Endothelial cell of umbilical vein (primary cell): ENCODE measurements around the gene LPAR1. TPM values are rescaled to one million over a fixed set of nuclear protein-coding genes. Genes with fewer than 3 reads are reported as not detected.

Source experiments
- BruUV-seq: library from RNA; stranded (reverse); fragments of 400-500 nt; replicated peaks from 2 replicates; lab custom pipeline; 2021; lab: Mats Ljungman, UMichigan
- CTCF ChIA-PET: fragments of 300-600, 350-600 bp; sonication (Branson Sonifier 250); formaldehyde crosslinking; loops from one replicate; lab custom pipeline; 2021; ENCODE audit warnings: antibody characterized with exemption, inconsistent platforms; lab: Charles Lee
- POLR2A ChIA-PET: fragments of 300-600, 350-600 bp; sonication (Branson Sonifier 250); formaldehyde crosslinking; loops from one replicate; lab custom pipeline; 2021; ENCODE audit warnings: antibody characterized with exemption, inconsistent platforms; lab: Charles Lee
- DNase-seq: peaks from one replicate; pipeline ENCODE4 v3.0.0-alpha.2; 2011; ENCODE audit warnings: low read depth, low spot score
- FAIRE-seq: peaks from 2 replicates; lab custom pipeline; 2011; peaks lifted over from hg19 to GRCh38; lab: Jason Lieb, UNC
- H2AFZ ChIP-seq: 2 replicates; pipeline ENCODE4 v1.6.0; 2012; ENCODE audit warnings: low read depth, low read length, control low read depth, inconsistent platforms
- H3K27ac ChIP-seq: 2 replicates; pipeline ENCODE4 v1.5.1; 2011; ENCODE audit warnings: low read depth, mild to moderate bottlenecking, control low read depth, low read length, moderate library complexity; ENCODE audit not compliant: insufficient read depth
- H3K27me3 ChIP-seq, 2 experiments: 2 replicates each; pipeline versions ENCODE4 v1.6.0 to v1.6.1; 2011; ENCODE audit warnings: low read length in 2 of 2, mixed read lengths in 1 of 2; ENCODE audit not compliant: control insufficient read depth in 2 of 2, insufficient read depth in 2 of 2
- H3K36me3 ChIP-seq, 2 experiments: 2 replicates in 1 of 2; 3 replicates in 1 of 2; pipeline ENCODE4 v1.5.1; 2011; ENCODE audit warnings: low read length in 2 of 2, mild to moderate bottlenecking in 1 of 2, moderate library complexity in 1 of 2; ENCODE audit not compliant: control insufficient read depth in 2 of 2, insufficient read depth in 2 of 2; ENCODE audit errors: extremely low read depth in 1 of 2
- H3K4me1 ChIP-seq: 3 replicates; pipeline ENCODE4 v1.5.1; 2011; ENCODE audit warnings: mild to moderate bottlenecking, low read length; ENCODE audit not compliant: control insufficient read depth, insufficient read depth; ENCODE audit errors: extremely low read depth
- H3K4me2 ChIP-seq: 2 replicates; pipeline ENCODE4 v1.6.1; 2011; ENCODE audit warnings: low read length, control low read depth, mixed read lengths; ENCODE audit not compliant: insufficient read depth
- H3K4me3 ChIP-seq, 3 experiments: fragments of 200-600 bp in 1 of 3; sonication (generic), shearing (Covaris generic) in 1 of 3; replicated peaks in 1 of 3; 2 replicates each; pipeline ENCODE4 v1.5.1; 2011 to 2016; ENCODE audit warnings: control low read depth in 3 of 3, low read length in 3 of 3, mild to moderate bottlenecking in 2 of 3, inconsistent platforms in 1 of 3, low read depth in 1 of 3, moderate library complexity in 1 of 3; ENCODE audit not compliant: insufficient read depth in 1 of 3
- H3K79me2 ChIP-seq: 2 replicates; pipeline ENCODE4 v1.6.0; 2012; ENCODE audit warnings: low read length, inconsistent platforms; ENCODE audit not compliant: control insufficient read depth, insufficient read depth
- H3K9ac ChIP-seq: replicated peaks from 2 replicates; pipeline ENCODE3; 2011; ENCODE audit warnings: low read length, control low read depth; ENCODE audit not compliant: insufficient read depth; ENCODE audit errors: extremely low read depth
- H3K9me1 ChIP-seq: replicated peaks from 3 replicates; pipeline ENCODE4 v1.6.0; 2011; ENCODE audit warnings: mild to moderate bottlenecking, low read length; ENCODE audit not compliant: control insufficient read depth, insufficient read depth; ENCODE audit errors: extremely low read depth
- H3K9me3 ChIP-seq: replicated peaks from 2 replicates; pipeline ENCODE4 v1.5.1; 2012; ENCODE audit warnings: low read length, inconsistent platforms; ENCODE audit not compliant: control insufficient read depth, insufficient read depth
- H4K20me1 ChIP-seq: replicated peaks from 2 replicates; pipeline ENCODE3; 2011; ENCODE audit warnings: mild to moderate bottlenecking, low read length; ENCODE audit not compliant: control insufficient read depth, insufficient read depth; ENCODE audit errors: extremely low read depth
- EZH2 ChIP-seq: IDR thresholded peaks from 2 replicates; pipeline ENCODE4 v1.6.1; 2012; ENCODE audit warnings: borderline replicate concordance, low read depth, mild to moderate bottlenecking, moderate library complexity, low read length, inconsistent platforms; ENCODE audit not compliant: severe bottlenecking
- FOS ChIP-seq: IDR thresholded peaks from 2 replicates; pipeline ENCODE4 v1.6.1; 2011; ENCODE audit warnings: mild to moderate bottlenecking, low read length, moderate library complexity, borderline replicate concordance; ENCODE audit not compliant: insufficient read depth
- GATA2 ChIP-seq: IDR thresholded peaks from 2 replicates; pipeline ENCODE4 v1.7.0; 2011; ENCODE audit warnings: low read depth, mild to moderate bottlenecking, moderate library complexity, mixed read lengths, low read length; ENCODE audit not compliant: insufficient read length, insufficient read depth
- JUN ChIP-seq: IDR thresholded peaks from 2 replicates; pipeline ENCODE4 v1.6.1; 2011; ENCODE audit warnings: borderline replicate concordance, low read depth; ENCODE audit not compliant: insufficient read length, insufficient read depth
- MYC ChIP-seq: IDR thresholded peaks from one replicate; pipeline ENCODE4 v1.6.1; 2011; ENCODE audit warnings: mild to moderate bottlenecking, low read depth, low read length
- POLR2A ChIP-seq: IDR thresholded peaks from 2 replicates; pipeline ENCODE4 v1.6.1; 2012; ENCODE audit warnings: low read depth, mild to moderate bottlenecking, control low read depth, low read length
- POLR2AphosphoS5 ChIP-seq: IDR thresholded peaks from 2 replicates; pipeline ENCODE4 v1.6.1; 2012; ENCODE audit warnings: low read depth, mild to moderate bottlenecking, control low read depth, low read length, moderate library complexity; ENCODE audit not compliant: insufficient read depth
- dilution Hi-C: fragments of 300-500 bp; cut with MboI; formaldehyde crosslinking; loops from one replicate; pipeline ENCODE4 v1.15.0; 2019; ENCODE audit warnings: low sequenced_read_pairs; ENCODE audit not compliant: extremely low pct_ligation_motif_present
- intact Hi-C: fragments of 100-400 bp; cut with micrococcal nuclease; formaldehyde crosslinking; loops from one replicate; pipeline ENCODE4 v1.10.0; 2022
- polyA plus RNA-seq, 4 experiments: library from polyadenylated mRNA; depleted of rRNA in 3 of 4; stranded (reverse) in 3 of 4; unstranded in 1 of 4; fragments of >200 nt; gene quantifications; 2 replicates each; pipeline versions ENCODE4 v1.2.1 to v1.2.3, GENCODE V29; 2011 to 2012; ENCODE audit warnings: missing spikeins in 1 of 4
- total RNA-seq: library from RNA; stranded (reverse); gene quantifications from 2 replicates; pipeline ENCODE4 v1.2.3, GENCODE V29; 2021
- TF ChIP-seq, protein P1 (sequence below), 2 donors: IDR thresholded peaks; 1 replicate in 1 of 2; 2 replicates in 1 of 2; pipeline ENCODE4 v1.5.1; 2011; ENCODE audit warnings: low read length in 2 of 2, mild to moderate bottlenecking in 2 of 2, moderate library complexity in 2 of 2, control low read depth in 1 of 2, inconsistent platforms in 1 of 2, low read depth in 1 of 2; ENCODE audit not compliant: insufficient read depth in 1 of 2; ENCODE audit errors: extremely low read depth in 1 of 2
- TF ChIP-seq, protein P2 (sequence below): IDR thresholded peaks from 2 replicates; pipeline ENCODE4 v1.6.1; 2011; ENCODE audit not compliant: insufficient read depth, insufficient read length

LPAR1 gene
- total and polyA plus RNA-seq, 2 donors (not counting 3 experiments of a cell fraction or from before 2014, with no cell fraction given) = 0.88 to 3.0 TPM

DNA sequence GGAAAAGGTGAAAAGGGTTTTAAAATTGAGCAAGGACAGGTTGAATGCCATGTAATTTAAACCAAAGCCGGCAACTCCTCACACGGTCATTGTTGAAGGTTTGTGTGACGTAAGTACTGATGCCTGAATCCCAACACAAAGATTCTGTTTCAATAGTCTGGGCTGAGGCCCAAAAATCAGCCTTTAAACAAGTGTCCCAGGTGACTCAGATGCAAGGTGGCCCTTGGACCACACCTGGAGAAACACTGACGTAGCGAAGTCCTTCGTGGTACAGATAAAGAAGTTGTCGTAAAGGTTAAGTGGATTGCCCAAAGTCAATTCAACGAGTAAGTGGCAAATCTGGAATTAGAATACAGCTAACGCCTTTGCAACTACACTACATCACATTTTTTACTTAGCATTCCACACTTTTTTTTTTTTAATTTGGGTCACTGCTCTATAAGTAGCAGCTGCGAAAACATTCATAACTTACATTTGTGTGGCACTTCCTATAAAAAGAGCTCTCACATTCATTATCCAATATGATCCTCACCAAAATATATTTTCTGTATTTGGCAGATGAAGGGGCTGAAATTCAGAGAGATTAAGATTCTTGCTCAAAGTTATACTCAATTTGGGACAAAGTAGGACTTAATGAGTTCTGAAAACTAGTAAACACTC is 111.3 kb downstream of the LPAR1 start:
- no peak for FAIRE-seq
- no peak for DNase-seq
- H4K20me1 ChIP-seq = no peaks in the 10 kb centered on the region
- no peaks in the 10 kb centered on the region for H3K36me3 ChIP-seq
- no peaks in the 10 kb centered on the region for H3K9me3 ChIP-seq
- no peaks in the 10 kb centered on the region for H3K79me2 ChIP-seq
- H3K27me3 ChIP-seq = no peaks in the 10 kb centered on the region
- dilution Hi-C loops (no loop called here), intact Hi-C loops (no loop called here)
- no peak overlapping the region for H3K4me2 ChIP-seq
- CTCF ChIA-PET = no interaction called here
- POLR2A ChIA-PET = no interaction called here
- BruUV-seq = no TSS peak
- H3K4me1 ChIP-seq = no peaks in the 10 kb centered on the region
- no peak overlapping the region for H3K4me3 ChIP-seq
- no peaks in the 10 kb centered on the region for H3K9me1 ChIP-seq
- H3K9ac ChIP-seq = no peak overlapping the region
- H3K27ac ChIP-seq = no peak overlapping the region
- no peak overlapping the region for H2AFZ ChIP-seq
- no peak for TF ChIP-seq POLR2AphosphoS5

DNA sequence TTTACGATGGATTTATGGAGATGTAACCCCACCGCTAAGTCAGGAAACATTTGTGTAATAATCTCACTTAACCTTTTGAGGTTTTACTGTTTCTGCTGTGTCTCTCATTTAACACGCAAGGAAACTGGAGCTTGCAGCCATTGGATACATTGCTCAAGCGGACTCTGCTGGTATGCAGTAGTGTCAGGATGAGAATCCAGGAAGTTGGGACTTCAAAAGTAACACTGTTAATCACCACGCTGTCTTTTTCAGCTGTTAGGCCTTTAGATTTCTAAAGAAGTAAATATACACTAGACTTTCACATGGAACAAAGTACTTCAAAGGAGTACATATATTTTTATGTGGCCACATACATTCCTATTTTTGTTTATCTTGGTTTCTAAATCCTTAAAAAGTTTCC is 114.7 kb downstream of the LPAR1 start:
- DNase-seq (no peak), FAIRE-seq (no peak)
- H3K9ac ChIP-seq = no peak overlapping the region
- H3K9me1 ChIP-seq = no peaks in the 10 kb centered on the region
- TF ChIP-seq POLR2A (no peak), MYC (no peak), EZH2 (no peak), POLR2AphosphoS5 (no peak), FOS (no peak), JUN (no peak), GATA2 (no peak)
- TF ChIP-seq, protein P1, sequence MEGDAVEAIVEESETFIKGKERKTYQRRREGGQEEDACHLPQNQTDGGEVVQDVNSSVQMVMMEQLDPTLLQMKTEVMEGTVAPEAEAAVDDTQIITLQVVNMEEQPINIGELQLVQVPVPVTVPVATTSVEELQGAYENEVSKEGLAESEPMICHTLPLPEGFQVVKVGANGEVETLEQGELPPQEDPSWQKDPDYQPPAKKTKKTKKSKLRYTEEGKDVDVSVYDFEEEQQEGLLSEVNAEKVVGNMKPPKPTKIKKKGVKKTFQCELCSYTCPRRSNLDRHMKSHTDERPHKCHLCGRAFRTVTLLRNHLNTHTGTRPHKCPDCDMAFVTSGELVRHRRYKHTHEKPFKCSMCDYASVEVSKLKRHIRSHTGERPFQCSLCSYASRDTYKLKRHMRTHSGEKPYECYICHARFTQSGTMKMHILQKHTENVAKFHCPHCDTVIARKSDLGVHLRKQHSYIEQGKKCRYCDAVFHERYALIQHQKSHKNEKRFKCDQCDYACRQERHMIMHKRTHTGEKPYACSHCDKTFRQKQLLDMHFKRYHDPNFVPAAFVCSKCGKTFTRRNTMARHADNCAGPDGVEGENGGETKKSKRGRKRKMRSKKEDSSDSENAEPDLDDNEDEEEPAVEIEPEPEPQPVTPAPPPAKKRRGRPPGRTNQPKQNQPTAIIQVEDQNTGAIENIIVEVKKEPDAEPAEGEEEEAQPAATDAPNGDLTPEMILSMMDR (IDR thresholded peaks at IDR 0.05; ENCODE audit: extremely low read depth in 1 of 2, insufficient read depth in 1 of 2, low read depth in 1 of 2, low read length in 2 of 2) = no peak
- TF ChIP-seq, protein P2, sequence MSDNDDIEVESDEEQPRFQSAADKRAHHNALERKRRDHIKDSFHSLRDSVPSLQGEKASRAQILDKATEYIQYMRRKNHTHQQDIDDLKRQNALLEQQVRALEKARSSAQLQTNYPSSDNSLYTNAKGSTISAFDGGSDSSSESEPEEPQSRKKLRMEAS = no peak
- H3K4me2 ChIP-seq = no peak overlapping the region
- no peak overlapping the region for H2AFZ ChIP-seq
- no peaks in the 10 kb centered on the region for H3K79me2 ChIP-seq
- no peaks in the 10 kb centered on the region for H3K9me3 ChIP-seq
- H3K4me1 ChIP-seq = no peaks in the 10 kb centered on the region
- H3K27ac ChIP-seq = no peak overlapping the region
- no peaks in the 10 kb centered on the region for H4K20me1 ChIP-seq
- ChIA-PET CTCF (no interaction called here), POLR2A (no interaction called here)
- intact Hi-C loops = no loop called here
- dilution Hi-C loops = no loop called here
- H3K27me3 ChIP-seq = no peaks in the 10 kb centered on the region
- BruUV-seq = no TSS peak
- no peaks in the 10 kb centered on the region for H3K36me3 ChIP-seq
- H3K4me3 ChIP-seq = no peak overlapping the region
